ENCODE measurements around the gene KCNK2.

DNA sequence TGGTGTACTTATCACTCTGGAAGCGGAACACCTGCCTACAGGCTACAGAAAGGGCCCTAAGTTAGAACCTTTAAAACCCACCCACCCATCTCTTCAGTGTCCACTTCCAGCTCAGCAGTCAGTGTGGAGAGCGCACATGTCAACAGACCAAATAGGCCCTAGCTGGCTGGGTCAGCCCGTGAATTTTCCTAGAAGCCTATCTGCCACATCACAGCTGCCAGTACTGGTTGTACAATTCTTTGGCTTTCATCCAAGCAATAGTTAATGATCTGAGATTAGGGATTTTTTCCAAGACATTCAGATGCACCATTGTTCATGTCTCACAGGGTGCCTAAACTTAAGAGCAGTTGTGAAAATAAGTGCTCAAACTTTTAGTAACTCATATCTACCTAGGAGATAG is 197.1 kb downstream of the KCNK2 start:
- TF ChIP-seq, protein P1, sequence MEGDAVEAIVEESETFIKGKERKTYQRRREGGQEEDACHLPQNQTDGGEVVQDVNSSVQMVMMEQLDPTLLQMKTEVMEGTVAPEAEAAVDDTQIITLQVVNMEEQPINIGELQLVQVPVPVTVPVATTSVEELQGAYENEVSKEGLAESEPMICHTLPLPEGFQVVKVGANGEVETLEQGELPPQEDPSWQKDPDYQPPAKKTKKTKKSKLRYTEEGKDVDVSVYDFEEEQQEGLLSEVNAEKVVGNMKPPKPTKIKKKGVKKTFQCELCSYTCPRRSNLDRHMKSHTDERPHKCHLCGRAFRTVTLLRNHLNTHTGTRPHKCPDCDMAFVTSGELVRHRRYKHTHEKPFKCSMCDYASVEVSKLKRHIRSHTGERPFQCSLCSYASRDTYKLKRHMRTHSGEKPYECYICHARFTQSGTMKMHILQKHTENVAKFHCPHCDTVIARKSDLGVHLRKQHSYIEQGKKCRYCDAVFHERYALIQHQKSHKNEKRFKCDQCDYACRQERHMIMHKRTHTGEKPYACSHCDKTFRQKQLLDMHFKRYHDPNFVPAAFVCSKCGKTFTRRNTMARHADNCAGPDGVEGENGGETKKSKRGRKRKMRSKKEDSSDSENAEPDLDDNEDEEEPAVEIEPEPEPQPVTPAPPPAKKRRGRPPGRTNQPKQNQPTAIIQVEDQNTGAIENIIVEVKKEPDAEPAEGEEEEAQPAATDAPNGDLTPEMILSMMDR (IDR thresholded peaks at IDR 0.05 in 8 of 11, conservative IDR thresholded peaks at IDR 0.05 in 3 of 11), result no peak
- no peak for TF ChIP-seq POLR2AphosphoS5 (IDR thresholded peaks at IDR 0.05)
